GM12878 (cell line): Measurements from ENCODE around the gene TTC9B. TPM values are rescaled to one million over a fixed set of nuclear protein-coding genes. Genes with fewer than 3 reads are reported as not detected.

Experiments
- CBX5 ChIP-seq: sonication (generic); IDR thresholded peaks from 2 replicates; pipeline ENCODE4 v1.6.1; 2016; ENCODE audit warnings: low read depth, moderate library complexity, mild to moderate bottlenecking, inconsistent platforms
- IKZF1 ChIP-seq: fragments of 450-650 bp; conservative IDR thresholded peaks from 2 replicates; pipeline ENCODE4 v1.6.1; 2017; ENCODE audit warnings: antibody characterized with exemption, mild to moderate bottlenecking
- JUNB ChIP-seq: IDR thresholded peaks from 2 replicates; pipeline ENCODE4 v1.6.1; 2016; ENCODE audit warnings: antibody characterized with exemption, mild to moderate bottlenecking
- KAT2A ChIP-seq: conservative IDR thresholded peaks from 2 replicates; pipeline ENCODE4 v1.6.1; 2011; ENCODE audit warnings: low read depth, low read length; ENCODE audit not compliant: control insufficient read depth
- KLF5 ChIP-seq: fragments of 450-650 bp; IDR thresholded peaks from 2 replicates; pipeline ENCODE4 v1.6.1; 2014; ENCODE audit warnings: mild to moderate bottlenecking; ENCODE audit not compliant: partially characterized antibody
- POU2F2 ChIP-seq: IDR thresholded peaks from 3 replicates; pipeline ENCODE4 v1.6.1; 2011; ENCODE audit warnings: low read depth, mild to moderate bottlenecking, low read length, borderline replicate concordance
- RB1 ChIP-seq: fragments of 450-650 bp; formaldehyde crosslinking; IDR thresholded peaks from 2 replicates; pipeline ENCODE4 v1.6.1; 2017; ENCODE audit warnings: mild to moderate bottlenecking, borderline replicate concordance
- USF1 ChIP-seq: IDR thresholded peaks from 2 replicates; pipeline ENCODE4 v1.6.1; 2011; ENCODE audit warnings: borderline replicate concordance, low read depth, mild to moderate bottlenecking, moderate library complexity, mixed read lengths, low read length; ENCODE audit not compliant: insufficient read depth; ENCODE audit errors: extremely low read length
- polyA plus RNA-seq, 11 experiments: library from polyadenylated mRNA; depleted of rRNA in 4 of 11; unstranded in 6 of 11; stranded (reverse) in 5 of 11; fragments of >200 nt; fragmentation: Nextera tagmentation in 4 of 11; fragmentation: Illumina TruSeq in 1 of 11; extraction: Ambion mirVana in 4 of 11; extraction: Trizol in 1 of 11; gene quantifications; 1 replicate in 1 of 11; 2 replicates in 10 of 11; pipeline versions ENCODE4 v1.2.1 to v1.2.3, GENCODE V29; 2011 to 2016; ENCODE audit warnings: inconsistent platforms in 2 of 11, missing spikeins in 2 of 11, low read depth in 1 of 11
- total RNA-seq, 4 experiments: library from RNA; depleted of rRNA in 3 of 4; stranded (reverse); fragments of >200 nt in 3 of 4; fragmentation: Illumina TruSeq in 1 of 4; extraction: Trizol in 1 of 4; gene quantifications; 2 replicates each; pipeline versions ENCODE4 v1.2.1 to v1.2.3, GENCODE V29; 2013 to 2021
- TF ChIP-seq, protein P1 (sequence below): fragments of 450-650 bp; IDR thresholded peaks from 2 replicates; pipeline ENCODE4 v1.6.1; 2017; ENCODE audit warnings: mild to moderate bottlenecking, low read depth, inconsistent platforms; ENCODE audit not compliant: poor library complexity, severe bottlenecking
- TF ChIP-seq, protein P2 (sequence below): fragments of 150-350 bp; IDR thresholded peaks from 2 replicates; pipeline ENCODE4 v1.6.1; 2014; ENCODE audit warnings: mild to moderate bottlenecking, low read depth, low read length

The TTC9B gene
- total and polyA plus RNA-seq, 10 of the 15 experiments (the other 5 are each of a cell fraction or from before 2014, with no cell fraction given) = 0.04 to 0.14 (median 0.10) TPM; not detected in 7

GRCh38 chr19:40190891-40191835 lies 27.0 kb downstream of the TTC9B start, which contains the start of gene MAP3K10 (continued):
- TF ChIP-seq, protein P1, sequence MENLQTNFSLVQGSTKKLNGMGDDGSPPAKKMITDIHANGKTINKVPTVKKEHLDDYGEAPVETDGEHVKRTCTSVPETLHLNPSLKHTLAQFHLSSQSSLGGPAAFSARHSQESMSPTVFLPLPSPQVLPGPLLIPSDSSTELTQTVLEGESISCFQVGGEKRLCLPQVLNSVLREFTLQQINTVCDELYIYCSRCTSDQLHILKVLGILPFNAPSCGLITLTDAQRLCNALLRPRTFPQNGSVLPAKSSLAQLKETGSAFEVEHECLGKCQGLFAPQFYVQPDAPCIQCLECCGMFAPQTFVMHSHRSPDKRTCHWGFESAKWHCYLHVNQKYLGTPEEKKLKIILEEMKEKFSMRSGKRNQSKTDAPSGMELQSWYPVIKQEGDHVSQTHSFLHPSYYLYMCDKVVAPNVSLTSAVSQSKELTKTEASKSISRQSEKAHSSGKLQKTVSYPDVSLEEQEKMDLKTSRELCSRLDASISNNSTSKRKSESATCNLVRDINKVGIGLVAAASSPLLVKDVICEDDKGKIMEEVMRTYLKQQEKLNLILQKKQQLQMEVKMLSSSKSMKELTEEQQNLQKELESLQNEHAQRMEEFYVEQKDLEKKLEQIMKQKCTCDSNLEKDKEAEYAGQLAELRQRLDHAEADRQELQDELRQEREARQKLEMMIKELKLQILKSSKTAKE = no peak
- TF ChIP-seq USF1 (no peak), JUNB (no peak; the same call in 1 of the 2 replicates), POU2F2 (no peak), KLF5 (peak; percentile 84), KAT2A (no peak), CBX5 (no peak), IKZF1 (peak; percentile 97), RB1 (peak; percentile 53)
- TF ChIP-seq, protein P2, sequence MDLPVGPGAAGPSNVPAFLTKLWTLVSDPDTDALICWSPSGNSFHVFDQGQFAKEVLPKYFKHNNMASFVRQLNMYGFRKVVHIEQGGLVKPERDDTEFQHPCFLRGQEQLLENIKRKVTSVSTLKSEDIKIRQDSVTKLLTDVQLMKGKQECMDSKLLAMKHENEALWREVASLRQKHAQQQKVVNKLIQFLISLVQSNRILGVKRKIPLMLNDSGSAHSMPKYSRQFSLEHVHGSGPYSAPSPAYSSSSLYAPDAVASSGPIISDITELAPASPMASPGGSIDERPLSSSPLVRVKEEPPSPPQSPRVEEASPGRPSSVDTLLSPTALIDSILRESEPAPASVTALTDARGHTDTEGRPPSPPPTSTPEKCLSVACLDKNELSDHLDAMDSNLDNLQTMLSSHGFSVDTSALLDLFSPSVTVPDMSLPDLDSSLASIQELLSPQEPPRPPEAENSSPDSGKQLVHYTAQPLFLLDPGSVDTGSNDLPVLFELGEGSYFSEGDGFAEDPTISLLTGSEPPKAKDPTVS = no peak
- TF ChIP-seq, all 136 proteins: peak for 29
